GM21390 (cell line): Measurements from ENCODE around the gene CDRT15.
"Not testable (repeated sequence)": the region's sequence is repeated elsewhere in the genome, so short reads cannot be mapped to it uniquely, and the experiment has no call there.

Source experiments
- ATAC-seq: cut with Tn5 transposase; IDR thresholded peaks from one replicate; pipeline ENCODE4 v1.9.1; 2021; ENCODE audit not compliant: unreplicated experiment

CDRT15 gene

DNA sequence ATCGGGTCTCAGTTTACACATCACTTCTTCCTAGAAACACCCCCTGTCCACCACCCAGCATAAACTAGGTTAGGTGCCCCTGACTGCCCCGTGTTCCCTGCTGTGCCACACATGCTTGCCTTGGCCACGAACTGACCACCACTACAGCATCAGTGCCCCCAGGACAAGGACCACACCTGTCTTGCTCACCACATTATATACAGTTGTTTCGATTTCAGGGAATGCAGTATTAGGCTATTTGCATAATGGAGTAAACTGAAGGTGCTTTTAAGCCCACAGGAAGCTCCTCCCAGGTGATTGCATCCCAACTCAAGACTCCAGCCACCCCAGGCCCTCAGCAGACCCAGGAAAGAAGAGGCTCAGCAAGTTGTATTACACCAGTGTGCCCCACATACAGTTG is 50.2 kb downstream of the CDRT15 start:
- not testable (repeated sequence) for ATAC-seq
